NCI-H146 treated with DMSO at 0.1 percent for 48 hours (cell line): ENCODE measurements around the gene KCNQ1OT1.

Experiments
- DNase-seq: peaks from one replicate; lab custom pipeline; 2025; ENCODE audit not compliant: unreplicated experiment; lab: John Stamatoyannopoulos, UW

Gene KCNQ1OT1

GRCh38 chr11:2669634-2670469 lies 29.9 kb downstream of the KCNQ1OT1 start:
- no peak for DNase-seq

- DNase-seq, result no peak
These were observed 30.9 kb downstream of the KCNQ1OT1 start for GRCh38 chr11:2668876-2669275.

- DNase-seq, result no peak
These were observed 31.9 kb downstream of the KCNQ1OT1 start for GRCh38 chr11:2667940-2668339.

- DNase-seq, result no peak
These were observed 32.8 kb downstream of the KCNQ1OT1 start for GRCh38 chr11:2666828-2667570.

GRCh38 chr11:2666401-2666741 lies 33.4 kb downstream of the KCNQ1OT1 start:
- no peak for DNase-seq

GRCh38 chr11:2665526-2666400 lies 34.0 kb downstream of the KCNQ1OT1 start:
- no peak for DNase-seq

GRCh38 chr11:2664791-2665525 lies 34.8 kb downstream of the KCNQ1OT1 start:
- DNase-seq, result no peak

GRCh38 chr11:2664376-2664775 lies 35.4 kb downstream of the KCNQ1OT1 start:
- no peak for DNase-seq

- no peak for DNase-seq
These were observed 35.9 kb downstream of the KCNQ1OT1 start for GRCh38 chr11:2663915-2664314.

GRCh38 chr11:2663506-2663905 lies 36.3 kb downstream of the KCNQ1OT1 start:
- no peak for DNase-seq

GRCh38 chr11:2662430-2663299 lies 37.1 kb downstream of the KCNQ1OT1 start:
- no peak for DNase-seq

- DNase-seq, result no peak
These were observed 37.8 kb downstream of the KCNQ1OT1 start for GRCh38 chr11:2662024-2662312.

- DNase-seq, result no peak
These were observed 38.4 kb downstream of the KCNQ1OT1 start for GRCh38 chr11:2661173-2662023.

- DNase-seq, result no peak
These were observed 39.3 kb downstream of the KCNQ1OT1 start for GRCh38 chr11:2660357-2660939.

- no peak for DNase-seq
These were observed 42.0 kb downstream of the KCNQ1OT1 start for GRCh38 chr11:2657697-2658284.

GRCh38 chr11:2656859-2657258 lies 42.9 kb downstream of the KCNQ1OT1 start:
- no peak for DNase-seq

GRCh38 chr11:2655834-2656622 lies 43.8 kb downstream of the KCNQ1OT1 start:
- no peak for DNase-seq
